Esophagus muscularis mucosa (tissue), 3 donors: ENCODE results near the gene ZFP92.

ENCODE experiments used
- POLR2A ChIP-seq: fragments of 450-650 bp; IDR thresholded peaks from one replicate; pipeline ENCODE4 v1.6.1; 2017; ENCODE audit warnings: antibody characterized with exemption, moderate library complexity, mild to moderate bottlenecking, low read depth
- POLR2AphosphoS5 ChIP-seq, 2 donors: sonication (generic); formaldehyde crosslinking; IDR thresholded peaks; one replicate each; pipeline ENCODE4 v1.6.1; 2017; ENCODE audit warnings: antibody characterized with exemption in 2 of 2
- TF ChIP-seq, protein P1 (sequence below), 3 experiments: fragments of 200-600 bp in 2 of 3; fragments of 450-650 bp in 1 of 3; sonication (generic) in 2 of 3; IDR thresholded peaks; one replicate each; pipeline ENCODE4 v1.5.1; 2017 to 2019; ENCODE audit warnings: antibody characterized with exemption in 3 of 3, mild to moderate bottlenecking in 2 of 3, moderate library complexity in 1 of 3

- no peak for TF ChIP-seq POLR2A
- TF ChIP-seq, protein P1, sequence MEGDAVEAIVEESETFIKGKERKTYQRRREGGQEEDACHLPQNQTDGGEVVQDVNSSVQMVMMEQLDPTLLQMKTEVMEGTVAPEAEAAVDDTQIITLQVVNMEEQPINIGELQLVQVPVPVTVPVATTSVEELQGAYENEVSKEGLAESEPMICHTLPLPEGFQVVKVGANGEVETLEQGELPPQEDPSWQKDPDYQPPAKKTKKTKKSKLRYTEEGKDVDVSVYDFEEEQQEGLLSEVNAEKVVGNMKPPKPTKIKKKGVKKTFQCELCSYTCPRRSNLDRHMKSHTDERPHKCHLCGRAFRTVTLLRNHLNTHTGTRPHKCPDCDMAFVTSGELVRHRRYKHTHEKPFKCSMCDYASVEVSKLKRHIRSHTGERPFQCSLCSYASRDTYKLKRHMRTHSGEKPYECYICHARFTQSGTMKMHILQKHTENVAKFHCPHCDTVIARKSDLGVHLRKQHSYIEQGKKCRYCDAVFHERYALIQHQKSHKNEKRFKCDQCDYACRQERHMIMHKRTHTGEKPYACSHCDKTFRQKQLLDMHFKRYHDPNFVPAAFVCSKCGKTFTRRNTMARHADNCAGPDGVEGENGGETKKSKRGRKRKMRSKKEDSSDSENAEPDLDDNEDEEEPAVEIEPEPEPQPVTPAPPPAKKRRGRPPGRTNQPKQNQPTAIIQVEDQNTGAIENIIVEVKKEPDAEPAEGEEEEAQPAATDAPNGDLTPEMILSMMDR (IDR thresholded peaks at IDR 0.05): no peak
- TF ChIP-seq POLR2AphosphoS5 (IDR thresholded peaks at IDR 0.05): no peak
Observed at GRCh38 chrX:153411988-153412574, 809 bp downstream of the ZFP92 start.
